Heart left ventricle (tissue), 13 donors: ENCODE measurements around the gene UNKL.

Experiments used
- CTCF ChIP-seq, 12 donors: fragments of 200-600 bp; sonication (generic) in 4 of 12; IDR thresholded peaks; one replicate each; pipeline versions ENCODE4 v1.5.0 to v1.8.0; 2018 to 2022; ENCODE audit warnings: antibody characterized with exemption in 12 of 12, mild to moderate bottlenecking in 5 of 12
- POLR2A ChIP-seq, 2 donors: fragments of 450-650 bp; IDR thresholded peaks; one replicate each; pipeline ENCODE4 v1.6.1; 2017; ENCODE audit warnings: antibody characterized with exemption in 2 of 2, mild to moderate bottlenecking in 2 of 2, moderate library complexity in 2 of 2
- donor health status: ischemic (EF 13 %, LVEDD 7.1; RV severe dilation, severe dysfunction).
- donor health status: DM: no; HTN: yes; CAD: no.
- donor health status: DM: no; HTN: no; CAD: no.
- donor health status: ischemic (EF 25% LVEDD 6.9; RV normal size, moderate dysfunction).
- donor health status: ischemic (EF 25% LVEDD 5.7; RV mildly dilated, moderate dysfunction).
- donor health status: ischemic (EF 35%, LVEDD 5.7; RV mildly dilated, moderate dysfunction).
- donor health status: nonischemic (EF 11% LVEDD 7.7; RV severe dilation, severe dysfunction).
- donor health status: DM: yes; HTN: yes; CAD: no.
- donor health status: PGD.
- donor health status: ischemic (EF 29% LVEDD 5.4; RV normal size, mild dysfunction).
- donor health status: nonischemic (EF 23%, LVEDD 6.1; RV moderate dilation, normal function).

- TF ChIP-seq CTCF (IDR thresholded peaks at IDR 0.05) (no peak), POLR2A (IDR thresholded peaks at IDR 0.05) (no peak)
Observed at GRCh38 chr16:1349951-1350350, 64.6 kb downstream of the UNKL start.
